Heart left ventricle (tissue), 16 donors: ENCODE data around the gene LSM14A. TPM values are rescaled to one million over a fixed set of nuclear protein-coding genes. Genes with fewer than 3 reads are reported as not detected.
"Not testable (repeated sequence)": the region's sequence is repeated elsewhere in the genome, so short reads cannot be mapped to it uniquely, and the experiment has no call there.

Experiments used
- ATAC-seq, 4 donors: fragments of 200-7000 bp; cut with Tn5 transposase; one replicate each; pipeline ENCODE4 v1.9.1; 2020 to 2022; ENCODE audit warnings: moderate library complexity in 4 of 4, mild to moderate bottlenecking in 3 of 4, moderate number of reproducible peaks in 1 of 4
- DNase-seq, 5 donors: peaks; one replicate each; pipeline ENCODE4 v3.0.0-alpha.2; 2020
- H3K27ac ChIP-seq, 12 donors: fragments of 200-600 bp; sonication (generic) in 4 of 12; one replicate each; pipeline versions ENCODE4 v1.5.0 to v1.8.0; 2016 to 2022; ENCODE audit warnings: mild to moderate bottlenecking in 2 of 12
- H3K27me3 ChIP-seq, 9 donors: fragments of 200-600 bp; sonication (generic) in 2 of 9; one replicate each; pipeline versions ENCODE4 v1.5.1 to v1.8.0; 2016 to 2022; ENCODE audit warnings: mild to moderate bottlenecking in 3 of 9
- H3K36me3 ChIP-seq, 9 donors: fragments of 200-600 bp; sonication (generic) in 2 of 9; one replicate each; pipeline versions ENCODE4 v1.5.0 to v1.8.0; 2018 to 2022; ENCODE audit warnings: mild to moderate bottlenecking in 2 of 9
- H3K4me1 ChIP-seq, 12 donors: fragments of 200-600 bp; sonication (generic) in 4 of 12; one replicate each; pipeline versions ENCODE4 v1.5.0 to v1.8.0; 2016 to 2022; ENCODE audit warnings: mild to moderate bottlenecking in 3 of 12
- H3K4me3 ChIP-seq, 12 donors: fragments of 200-600 bp; sonication (generic) in 4 of 12; one replicate each; pipeline versions ENCODE4 v1.5.0 to v1.8.0; 2017 to 2022; ENCODE audit warnings: mild to moderate bottlenecking in 9 of 12, moderate library complexity in 4 of 12
- H3K9me3 ChIP-seq, 12 donors: fragments of 200-600 bp; sonication (generic) in 4 of 12; one replicate each; pipeline versions ENCODE4 v1.5.0 to v1.8.0; 2016 to 2022; ENCODE audit warnings: mild to moderate bottlenecking in 1 of 12
- CTCF ChIP-seq, 12 donors: fragments of 200-600 bp; sonication (generic) in 4 of 12; IDR thresholded peaks; one replicate each; pipeline versions ENCODE4 v1.5.0 to v1.8.0; 2018 to 2022; ENCODE audit warnings: antibody characterized with exemption in 12 of 12, mild to moderate bottlenecking in 5 of 12
- POLR2A ChIP-seq, 2 donors: fragments of 450-650 bp; IDR thresholded peaks; one replicate each; pipeline ENCODE4 v1.6.1; 2017; ENCODE audit warnings: antibody characterized with exemption in 2 of 2, mild to moderate bottlenecking in 2 of 2, moderate library complexity in 2 of 2
- WGBS, 4 donors: extraction: QIAGEN DNeasy Blood & Tissue Kit in 2 of 4; methylation state at CpG; one replicate each; pipeline versions ENCODE4 v1.1.5 to v1.1.7; 2013 to 2018; 5-methylcytosine and 5-hydroxymethylcytosine counted together
- intact Hi-C, 10 donors: fragments of 100-400 bp; cut with DNase I; formaldehyde crosslinking; loops; one replicate each; pipeline versions ENCODE4 v1.11.1 to v1.14.2; 2022
- polyA plus RNA-seq, 2 donors: library from polyadenylated mRNA; stranded (reverse); fragments of 200-250 nt; gene quantifications; one replicate each; pipeline ENCODE4 v1.2.3, GENCODE V29; 2013
- total RNA-seq, 9 donors: library from RNA; depleted of rRNA in 2 of 9; stranded (reverse); fragments of >200 nt in 2 of 9; fragmentation: NEBNext Ultra II Directional in 3 of 9; extraction: Animal tissue kit (Norgen Biotek cat#: 25700) in 3 of 9; gene quantifications; one replicate each; pipeline versions ENCODE4 v1.1.0 to v1.2.4, GENCODE V29; 2016 to 2023
- donor health status: ischemic (EF 13 %, LVEDD 7.1; RV severe dilation, severe dysfunction).
- donor health status: healthy with polysubstance abuse.
- donor health status: DM: no; HTN: yes; CAD: no.
- donor health status: DM: no; HTN: no; CAD: no.
- donor health status: ischemic (EF 25% LVEDD 6.9; RV normal size, moderate dysfunction).
- donor health status: ischemic (EF 25% LVEDD 5.7; RV mildly dilated, moderate dysfunction).
- donor health status: healthy.
- donor health status: DM: yes; HTN: yes; CAD: no.
- donor health status: ischemic (EF 35%, LVEDD 5.7; RV mildly dilated, moderate dysfunction).
- donor health status: nonischemic (EF 11% LVEDD 7.7; RV severe dilation, severe dysfunction).
- donor health status: DM: yes; HTN: yes; CAD: no.
- donor health status: PGD.
- donor health status: ischemic (EF 29% LVEDD 5.4; RV normal size, mild dysfunction).
- donor health status: nonischemic (EF 23%, LVEDD 6.1; RV moderate dilation, normal function).

LSM14A gene
- total and polyA plus RNA-seq, 11 donors, result 34.6 to 109 (median 70.5) TPM

- peaks cover 19 to 44% (median 35%) of the 10 kb centered on the region in 12 donors for H3K4me1 ChIP-seq
- TF ChIP-seq CTCF (IDR thresholded peaks at IDR 0.05), result no peak
- no peak for TF ChIP-seq POLR2A (IDR thresholded peaks at IDR 0.05)
- intact Hi-C loops, result loop anchor here in 1 of 10 donors (5.0 kb wide), 1 partner anchor 994 kb away; no protein-coding TSS in a partner anchor
- DNase-seq, result no peak
- WGBS, 4 donors, result 38 to 44% (median 40%) methylated on average over 9 of the region's 9 CpGs
- peak overlapping the region; percentile 97 to 100 (median 98) for H3K27ac ChIP-seq
- H3K9me3 ChIP-seq, result no peaks in the 10 kb centered on the region
- no peaks in the 10 kb centered on the region for H3K27me3 ChIP-seq
- peak overlapping the region; percentile 56 to 99 (median 92) for H3K4me3 ChIP-seq
- peak in 2 of 4 donors; percentile 1 to 6 for ATAC-seq
- H3K36me3 ChIP-seq, result peaks cover 0 to 14% (median 0%) of the 10 kb centered on the region in 9 donors
Measured at GRCh38 chr19:34171539-34171876, 796 bp upstream of the LSM14A start.

- intact Hi-C loops, result loop anchor here in 1 of 10 donors (5.0 kb wide), 1 partner anchor 995 kb away; no protein-coding TSS in a partner anchor
- DNase-seq, result peak in 2 of 5 donors; percentile 42 to 43
- peaks cover 0 to 16% (median 0%) of the 10 kb centered on the region in 9 donors for H3K36me3 ChIP-seq
Measured at GRCh38 chr19:34172661-34173192, 423 bp downstream of the LSM14A start.

GRCh38 chr19:34173193-34173956, 1.1 kb downstream of the LSM14A start:
- Histone ChIP-seq H3K4me3 (peak overlapping the region; percentile 78 to 99 (median 93)), H3K27ac (peak overlapping the region; percentile 97 to 100 (median 98)), H3K36me3 (peaks cover 0 to 16% (median 0%) of the 10 kb centered on the region in 9 donors), H3K9me3 (no peaks in the 10 kb centered on the region), H3K4me1 (peaks cover 23 to 63% (median 53%) of the 10 kb centered on the region in 12 donors), H3K27me3 (no peaks in the 10 kb centered on the region)
- TF ChIP-seq CTCF (IDR thresholded peaks at IDR 0.05) (no peak), POLR2A (IDR thresholded peaks at IDR 0.05) (no peak)
- intact Hi-C loops, result loop anchor here in 1 of 10 donors (5.0 kb wide), 1 partner anchor 996 kb away; no protein-coding TSS in a partner anchor
- WGBS, 4 donors, result 2 to 3% (median 3%) methylated on average over 22 to 23 of the region's 23 CpGs
- DNase-seq (peak in 4 of 5 donors; percentile 17 to 44 (median 34)), ATAC-seq (peak in 2 of 4 donors; percentile 9 to 23)

More at GRCh38 chr19:34172661-34173192, 423 bp downstream of the LSM14A start:
- peak; percentile 3 to 71 (median 49) for ATAC-seq
- no peaks in the 10 kb centered on the region for H3K27me3 ChIP-seq
- H3K4me3 ChIP-seq, result peak overlapping the region; percentile 78 to 99 (median 93)
- TF ChIP-seq CTCF (IDR thresholded peaks at IDR 0.05) (no peak), POLR2A (IDR thresholded peaks at IDR 0.05) (no peak)
- 0 to 1% (median 1%) methylated on average over 26 to 58 of the region's 58 CpGs for WGBS, 4 donors
- peak overlapping the region; percentile 97 to 100 (median 98) for H3K27ac ChIP-seq
- no peaks in the 10 kb centered on the region for H3K9me3 ChIP-seq
- H3K4me1 ChIP-seq, result peaks cover 23 to 56% (median 47%) of the 10 kb centered on the region in 12 donors

GRCh38 chr19:34175173-34175572, 2.9 kb downstream of the LSM14A start:
- H3K4me1 ChIP-seq, result peaks cover 32 to 81% (median 71%) of the 10 kb centered on the region in 12 donors
- H3K27me3 ChIP-seq, DNase-seq, H3K9me3 ChIP-seq, ATAC-seq, intact Hi-C loops: not testable (repeated sequence)
- peaks cover 0 to 16% (median 0%) of the 10 kb centered on the region in 9 donors for H3K36me3 ChIP-seq
- H3K27ac ChIP-seq, result peak overlapping the region in 1 of 12 donors; percentile 99
- H3K4me3 ChIP-seq, result peak overlapping the region in 4 of 12 donors; percentile 6 to 93 (median 52)
- WGBS, 4 donors, result 80 to 83% (median 82%) methylated on average over 8 of the region's 8 CpGs
